ENCODE results near the gene TP53INP2. TPM values are rescaled to one million over a fixed set of nuclear protein-coding genes. Genes with fewer than 3 reads are reported as not detected.

Gene TP53INP2
- total and polyA plus RNA-seq, 2 of the 13 experiments (the other 11 are each of a cell fraction or from before 2014, with no cell fraction given), result 5.2 to 18.8 TPM

DNA sequence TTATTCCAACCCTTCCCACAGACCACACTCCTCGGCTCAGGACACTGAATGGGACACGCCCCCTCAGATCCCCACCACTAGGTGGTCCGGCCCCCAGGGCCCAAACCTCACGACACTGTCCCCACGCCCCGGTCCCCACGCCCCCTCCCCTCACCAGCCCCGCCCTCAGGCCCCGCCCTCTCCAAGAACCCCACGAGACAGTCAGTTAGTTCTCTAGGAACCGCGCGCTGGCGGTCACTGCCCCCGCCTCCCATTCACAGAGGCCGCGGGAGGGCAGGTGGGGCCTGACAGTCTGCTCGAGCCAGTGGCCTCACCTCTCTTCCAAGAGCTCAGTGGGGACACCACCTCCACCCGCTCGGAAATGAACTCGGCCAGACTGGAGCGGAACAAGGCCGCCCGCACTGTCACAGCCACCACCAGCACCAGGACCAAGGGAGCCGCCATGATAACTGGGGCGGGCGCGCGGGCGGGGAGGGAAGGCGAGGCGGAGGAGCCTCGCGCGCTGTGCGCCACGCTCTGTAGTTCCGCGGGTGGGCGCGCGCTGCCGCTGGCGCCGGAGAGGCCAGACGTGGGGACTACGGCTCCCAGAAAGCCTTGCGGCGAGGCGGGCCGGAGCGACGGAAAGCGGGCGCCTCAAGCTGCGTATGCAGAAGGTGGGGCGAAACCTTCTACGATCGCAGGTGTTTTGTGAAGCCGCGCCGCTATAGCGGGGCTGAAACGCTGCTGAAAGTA, 27.3 kb upstream of the TP53INP2 start, which contains the start of gene PIGU (continued):
- TF ChIP-seq, protein P1, sequence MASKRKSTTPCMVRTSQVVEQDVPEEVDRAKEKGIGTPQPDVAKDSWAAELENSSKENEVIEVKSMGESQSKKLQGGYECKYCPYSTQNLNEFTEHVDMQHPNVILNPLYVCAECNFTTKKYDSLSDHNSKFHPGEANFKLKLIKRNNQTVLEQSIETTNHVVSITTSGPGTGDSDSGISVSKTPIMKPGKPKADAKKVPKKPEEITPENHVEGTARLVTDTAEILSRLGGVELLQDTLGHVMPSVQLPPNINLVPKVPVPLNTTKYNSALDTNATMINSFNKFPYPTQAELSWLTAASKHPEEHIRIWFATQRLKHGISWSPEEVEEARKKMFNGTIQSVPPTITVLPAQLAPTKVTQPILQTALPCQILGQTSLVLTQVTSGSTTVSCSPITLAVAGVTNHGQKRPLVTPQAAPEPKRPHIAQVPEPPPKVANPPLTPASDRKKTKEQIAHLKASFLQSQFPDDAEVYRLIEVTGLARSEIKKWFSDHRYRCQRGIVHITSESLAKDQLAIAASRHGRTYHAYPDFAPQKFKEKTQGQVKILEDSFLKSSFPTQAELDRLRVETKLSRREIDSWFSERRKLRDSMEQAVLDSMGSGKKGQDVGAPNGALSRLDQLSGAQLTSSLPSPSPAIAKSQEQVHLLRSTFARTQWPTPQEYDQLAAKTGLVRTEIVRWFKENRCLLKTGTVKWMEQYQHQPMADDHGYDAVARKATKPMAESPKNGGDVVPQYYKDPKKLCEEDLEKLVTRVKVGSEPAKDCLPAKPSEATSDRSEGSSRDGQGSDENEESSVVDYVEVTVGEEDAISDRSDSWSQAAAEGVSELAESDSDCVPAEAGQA (IDR thresholded peaks at IDR 0.05; ENCODE audit: low read depth), result peak; percentile 94
- TF ChIP-seq, protein P1 (CRISPR knock-in tag; IDR thresholded peaks at IDR 0.05; ENCODE audit: borderline replicate concordance), result no peak
- TF ChIP-seq MED1 (CRISPR knock-in tag; IDR thresholded peaks at IDR 0.05), result peak; percentile 82
- peak; percentile 74; the same call in 1 of the 2 replicates for TF ChIP-seq GATA4 (IDR thresholded peaks at IDR 0.05; ENCODE audit: borderline replicate concordance, low read depth)
- TF ChIP-seq, protein P2, sequence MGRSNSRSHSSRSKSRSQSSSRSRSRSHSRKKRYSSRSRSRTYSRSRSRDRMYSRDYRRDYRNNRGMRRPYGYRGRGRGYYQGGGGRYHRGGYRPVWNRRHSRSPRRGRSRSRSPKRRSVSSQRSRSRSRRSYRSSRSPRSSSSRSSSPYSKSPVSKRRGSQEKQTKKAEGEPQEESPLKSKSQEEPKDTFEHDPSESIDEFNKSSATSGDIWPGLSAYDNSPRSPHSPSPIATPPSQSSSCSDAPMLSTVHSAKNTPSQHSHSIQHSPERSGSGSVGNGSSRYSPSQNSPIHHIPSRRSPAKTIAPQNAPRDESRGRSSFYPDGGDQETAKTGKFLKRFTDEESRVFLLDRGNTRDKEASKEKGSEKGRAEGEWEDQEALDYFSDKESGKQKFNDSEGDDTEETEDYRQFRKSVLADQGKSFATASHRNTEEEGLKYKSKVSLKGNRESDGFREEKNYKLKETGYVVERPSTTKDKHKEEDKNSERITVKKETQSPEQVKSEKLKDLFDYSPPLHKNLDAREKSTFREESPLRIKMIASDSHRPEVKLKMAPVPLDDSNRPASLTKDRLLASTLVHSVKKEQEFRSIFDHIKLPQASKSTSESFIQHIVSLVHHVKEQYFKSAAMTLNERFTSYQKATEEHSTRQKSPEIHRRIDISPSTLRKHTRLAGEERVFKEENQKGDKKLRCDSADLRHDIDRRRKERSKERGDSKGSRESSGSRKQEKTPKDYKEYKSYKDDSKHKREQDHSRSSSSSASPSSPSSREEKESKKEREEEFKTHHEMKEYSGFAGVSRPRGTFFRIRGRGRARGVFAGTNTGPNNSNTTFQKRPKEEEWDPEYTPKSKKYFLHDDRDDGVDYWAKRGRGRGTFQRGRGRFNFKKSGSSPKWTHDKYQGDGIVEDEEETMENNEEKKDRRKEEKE (IDR thresholded peaks at IDR 0.05), result no peak
- TF ChIP-seq, protein P3, sequence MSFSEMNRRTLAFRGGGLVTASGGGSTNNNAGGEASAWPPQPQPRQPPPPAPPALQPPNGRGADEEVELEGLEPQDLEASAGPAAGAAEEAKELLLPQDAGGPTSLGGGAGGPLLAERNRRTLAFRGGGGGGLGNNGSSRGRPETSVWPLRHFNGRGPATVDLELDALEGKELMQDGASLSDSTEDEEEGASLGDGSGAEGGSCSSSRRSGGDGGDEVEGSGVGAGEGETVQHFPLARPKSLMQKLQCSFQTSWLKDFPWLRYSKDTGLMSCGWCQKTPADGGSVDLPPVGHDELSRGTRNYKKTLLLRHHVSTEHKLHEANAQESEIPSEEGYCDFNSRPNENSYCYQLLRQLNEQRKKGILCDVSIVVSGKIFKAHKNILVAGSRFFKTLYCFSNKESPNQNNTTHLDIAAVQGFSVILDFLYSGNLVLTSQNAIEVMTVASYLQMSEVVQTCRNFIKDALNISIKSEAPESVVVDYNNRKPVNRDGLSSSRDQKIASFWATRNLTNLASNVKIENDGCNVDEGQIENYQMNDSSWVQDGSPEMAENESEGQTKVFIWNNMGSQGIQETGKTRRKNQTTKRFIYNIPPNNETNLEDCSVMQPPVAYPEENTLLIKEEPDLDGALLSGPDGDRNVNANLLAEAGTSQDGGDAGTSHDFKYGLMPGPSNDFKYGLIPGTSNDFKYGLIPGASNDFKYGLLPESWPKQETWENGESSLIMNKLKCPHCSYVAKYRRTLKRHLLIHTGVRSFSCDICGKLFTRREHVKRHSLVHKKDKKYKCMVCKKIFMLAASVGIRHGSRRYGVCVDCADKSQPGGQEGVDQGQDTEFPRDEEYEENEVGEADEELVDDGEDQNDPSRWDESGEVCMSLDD (CRISPR knock-in tag; IDR thresholded peaks at IDR 0.05; ENCODE audit: borderline replicate concordance), result no peak
- TF ChIP-seq SMAD1 (CRISPR knock-in tag; IDR thresholded peaks at IDR 0.05; ENCODE audit: borderline replicate concordance, low read depth), result peak; percentile 94; the same call in 1 of the 2 replicates
- TF ChIP-seq MAFK (conservative IDR thresholded peaks at IDR 0.05 in 1 of 2, IDR thresholded peaks at IDR 0.05 in 1 of 2; ENCODE audit: low read length in 2 of 2), result no peak; a peak in 1 of 4 replicates
- TF ChIP-seq, protein P4, sequence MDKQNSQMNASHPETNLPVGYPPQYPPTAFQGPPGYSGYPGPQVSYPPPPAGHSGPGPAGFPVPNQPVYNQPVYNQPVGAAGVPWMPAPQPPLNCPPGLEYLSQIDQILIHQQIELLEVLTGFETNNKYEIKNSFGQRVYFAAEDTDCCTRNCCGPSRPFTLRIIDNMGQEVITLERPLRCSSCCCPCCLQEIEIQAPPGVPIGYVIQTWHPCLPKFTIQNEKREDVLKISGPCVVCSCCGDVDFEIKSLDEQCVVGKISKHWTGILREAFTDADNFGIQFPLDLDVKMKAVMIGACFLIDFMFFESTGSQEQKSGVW (CRISPR knock-in tag; IDR thresholded peaks at IDR 0.05; ENCODE audit: borderline replicate concordance), result no peak
- TF ChIP-seq HIVEP1 (CRISPR knock-in tag; IDR thresholded peaks at IDR 0.05), result no peak
- TF ChIP-seq GZF1 (CRISPR knock-in tag; IDR thresholded peaks at IDR 0.05), result no peak
- TF ChIP-seq, protein P5, sequence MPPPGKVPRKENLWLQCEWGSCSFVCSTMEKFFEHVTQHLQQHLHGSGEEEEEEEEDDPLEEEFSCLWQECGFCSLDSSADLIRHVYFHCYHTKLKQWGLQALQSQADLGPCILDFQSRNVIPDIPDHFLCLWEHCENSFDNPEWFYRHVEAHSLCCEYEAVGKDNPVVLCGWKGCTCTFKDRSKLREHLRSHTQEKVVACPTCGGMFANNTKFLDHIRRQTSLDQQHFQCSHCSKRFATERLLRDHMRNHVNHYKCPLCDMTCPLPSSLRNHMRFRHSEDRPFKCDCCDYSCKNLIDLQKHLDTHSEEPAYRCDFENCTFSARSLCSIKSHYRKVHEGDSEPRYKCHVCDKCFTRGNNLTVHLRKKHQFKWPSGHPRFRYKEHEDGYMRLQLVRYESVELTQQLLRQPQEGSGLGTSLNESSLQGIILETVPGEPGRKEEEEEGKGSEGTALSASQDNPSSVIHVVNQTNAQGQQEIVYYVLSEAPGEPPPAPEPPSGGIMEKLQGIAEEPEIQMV (CRISPR knock-in tag; IDR thresholded peaks at IDR 0.05; ENCODE audit: low read depth), result peak; percentile 22; the same call in 1 of the 2 replicates
- TF ChIP-seq ZNF20 (CRISPR knock-in tag; IDR thresholded peaks at IDR 0.05), result no peak
- TF ChIP-seq JUNB (CRISPR knock-in tag; IDR thresholded peaks at IDR 0.05; ENCODE audit: borderline replicate concordance), result no peak
